Measurements from ENCODE around the gene GPC5.
A peak's percentile ranks its signal among the peaks of the same experiment; 100 is the strongest.
"Not testable (repeated sequence)": the region's sequence is repeated elsewhere in the genome, so short reads cannot be mapped to it uniquely, and the experiment has no call there.

Gene GPC5

GRCh38 chr13:91398413-91399188 is at the start of gene GPC5:
TSS of gene GPC5 (plus strand) at chr13:91398621.
- peak; percentile 55 to 76 for DNase-seq (ENCODE audit: extremely low read depth in 1 of 2, low read depth in 1 of 2)

- DNase-seq (ENCODE audit: extremely low read depth in 1 of 2, low read depth in 1 of 2) = peak; percentile 77 to 78
Measured at GRCh38 chr13:91348906-91349435, 49.5 kb upstream of the GPC5 start.

GRCh38 chr13:91349992-91350911 is 48.2 kb upstream of the GPC5 start:
- no peak for DNase-seq (ENCODE audit: extremely low read depth in 1 of 2, low read depth in 1 of 2)

GRCh38 chr13:91351123-91351522 is 47.3 kb upstream of the GPC5 start:
- DNase-seq (ENCODE audit: extremely low read depth in 1 of 2, low read depth in 1 of 2) = no peak

GRCh38 chr13:91351980-91352379 is 46.4 kb upstream of the GPC5 start:
- DNase-seq (ENCODE audit: extremely low read depth in 1 of 2, low read depth in 1 of 2) = no peak

- not testable (repeated sequence) for DNase-seq (ENCODE audit: extremely low read depth in 1 of 2, low read depth in 1 of 2)
Measured at GRCh38 chr13:91352891-91353290, 45.5 kb upstream of the GPC5 start.

- DNase-seq (ENCODE audit: extremely low read depth in 1 of 2, low read depth in 1 of 2) = no peak
Measured at GRCh38 chr13:91353494-91353893, 44.9 kb upstream of the GPC5 start.

- no peak for DNase-seq (ENCODE audit: extremely low read depth in 1 of 2, low read depth in 1 of 2)
Measured at GRCh38 chr13:91355099-91355825, 43.2 kb upstream of the GPC5 start.

GRCh38 chr13:91355826-91356710 is 42.4 kb upstream of the GPC5 start:
- no peak for DNase-seq (ENCODE audit: extremely low read depth in 1 of 2, low read depth in 1 of 2)

- DNase-seq (ENCODE audit: extremely low read depth in 1 of 2, low read depth in 1 of 2) = no peak
Measured at GRCh38 chr13:91356919-91357612, 41.4 kb upstream of the GPC5 start.

GRCh38 chr13:91357613-91358386 is 40.6 kb upstream of the GPC5 start:
- no peak for DNase-seq (ENCODE audit: extremely low read depth in 1 of 2, low read depth in 1 of 2)

GRCh38 chr13:91358387-91358782 is 40.0 kb upstream of the GPC5 start:
- no peak for DNase-seq (ENCODE audit: extremely low read depth in 1 of 2, low read depth in 1 of 2)

GRCh38 chr13:91359111-91359510 is 39.3 kb upstream of the GPC5 start:
- no peak for DNase-seq (ENCODE audit: extremely low read depth in 1 of 2, low read depth in 1 of 2)

GRCh38 chr13:91359631-91360030 is 38.8 kb upstream of the GPC5 start:
- DNase-seq (ENCODE audit: extremely low read depth in 1 of 2, low read depth in 1 of 2) = no peak

GRCh38 chr13:91360246-91360751 is 38.1 kb upstream of the GPC5 start:
- DNase-seq (ENCODE audit: extremely low read depth in 1 of 2, low read depth in 1 of 2) = no peak

GRCh38 chr13:91361755-91362271 is 36.6 kb upstream of the GPC5 start:
- DNase-seq (ENCODE audit: extremely low read depth in 1 of 2, low read depth in 1 of 2) = no peak

GRCh38 chr13:91362908-91363307 is 35.5 kb upstream of the GPC5 start:
- DNase-seq (ENCODE audit: extremely low read depth in 1 of 2, low read depth in 1 of 2) = no peak

- no peak for DNase-seq (ENCODE audit: extremely low read depth in 1 of 2, low read depth in 1 of 2)
Measured at GRCh38 chr13:91368101-91368500, 30.3 kb upstream of the GPC5 start.
